GM12873 (cell line): ENCODE results near the gene PLXNA3.

Experiments
- CTCF ChIP-seq: IDR thresholded peaks from 2 replicates; pipeline ENCODE4 v1.5.1; 2012; ENCODE audit warnings: low read depth, mild to moderate bottlenecking, moderate library complexity, low read length, control low read depth; ENCODE audit not compliant: insufficient read depth; ENCODE audit errors: missing control alignments

The PLXNA3 gene

GRCh38 chrX:154430479-154430878 is 27.6 kb upstream of the PLXNA3 start:
- TF ChIP-seq CTCF, result no peak

GRCh38 chrX:154430916-154431315 is 27.2 kb upstream of the PLXNA3 start:
- TF ChIP-seq CTCF, result no peak

GRCh38 chrX:154431341-154431740 is 26.7 kb upstream of the PLXNA3 start:
- TF ChIP-seq CTCF, result no peak

GRCh38 chrX:154432210-154432609 is 25.9 kb upstream of the PLXNA3 start:
- no peak for TF ChIP-seq CTCF

GRCh38 chrX:154433605-154434004 is 24.5 kb upstream of the PLXNA3 start:
- no peak for TF ChIP-seq CTCF

- TF ChIP-seq CTCF, result no peak
These were observed 23.5 kb upstream of the PLXNA3 start for GRCh38 chrX:154434394-154435168.

- TF ChIP-seq CTCF, result no peak
These were observed 22.8 kb upstream of the PLXNA3 start for GRCh38 chrX:154435171-154435733.
